Adipose tissue (tissue), 3 donors: ENCODE data around the gene FBXO41. TPM values are rescaled to one million over a fixed set of nuclear protein-coding genes. Genes with fewer than 3 reads are reported as not detected.

Experiments used
- H3K27ac ChIP-seq: one replicate; pipeline ENCODE4 v1.5.1; 2013; ENCODE audit warnings: low read depth, low read length
- WGBS, 3 donors: extraction: QIAGEN DNeasy Blood & Tissue Kit; methylation state at CpG; one replicate each; pipeline ENCODE4 v1.1.7; 2013; 5-methylcytosine and 5-hydroxymethylcytosine counted together
- polyA plus RNA-seq, 3 donors: library from polyadenylated mRNA; stranded (reverse); fragments of 200-250 nt; gene quantifications; one replicate each; pipeline ENCODE4 v1.2.3, GENCODE V29; 2013
- donor health status: healthy with polysubstance abuse.
- donor health status: Bipolar disorder and iron deficiency.
- donor health status: healthy.

FBXO41 gene
- polyA plus RNA-seq, 3 donors: 0.45 to 1.5 (median 0.51) TPM

GRCh38 chr2:73291461-73292315, 7.4 kb upstream of the FBXO41 start:
- no peak overlapping the region for H3K27ac ChIP-seq
- WGBS, 3 donors: 2 to 3% (median 3%) methylated on average over 73 to 82 of the region's 82 CpGs

GRCh38 chr2:73291093-73291460, 6.8 kb upstream of the FBXO41 start:
- WGBS, 3 donors: 3 to 6% (median 4%) methylated on average over 34 of the region's 34 CpGs
- no peak overlapping the region for H3K27ac ChIP-seq

- no peak overlapping the region for H3K27ac ChIP-seq
- 52 to 58% (median 58%) methylated on average over 6 of the region's 6 CpGs for WGBS, 3 donors
Observed at GRCh38 chr2:73290049-73290839, 6.0 kb upstream of the FBXO41 start.

- H3K27ac ChIP-seq: no peak overlapping the region
Observed at GRCh38 chr2:73289304-73289703, 5.0 kb upstream of the FBXO41 start.

GRCh38 chr2:73286134-73286655, 1.9 kb upstream of the FBXO41 start:
- 83 to 95% (median 89%) methylated on average over 3 of the region's 3 CpGs for WGBS, 3 donors
- no peak overlapping the region for H3K27ac ChIP-seq

- 34 to 62% (median 34%) methylated on average over 5 of the region's 5 CpGs for WGBS, 3 donors
- H3K27ac ChIP-seq: no peak overlapping the region
Observed at GRCh38 chr2:73285159-73285739, 971 bp upstream of the FBXO41 start.

GRCh38 chr2:73283545-73284295, 558 bp downstream of the FBXO41 start:
- no peak overlapping the region for H3K27ac ChIP-seq
- WGBS, 3 donors: 3 to 5% (median 5%) methylated on average over 40 to 43 of the region's 43 CpGs

GRCh38 chr2:73282924-73283544, 1.2 kb downstream of the FBXO41 start:
- 45 to 57% (median 56%) methylated on average over 5 of the region's 5 CpGs for WGBS, 3 donors
- no peak overlapping the region for H3K27ac ChIP-seq

- no peak overlapping the region for H3K27ac ChIP-seq
Observed at GRCh38 chr2:73281244-73281643, 3.0 kb downstream of the FBXO41 start.

GRCh38 chr2:73279852-73280251, 4.4 kb downstream of the FBXO41 start:
- no peak overlapping the region for H3K27ac ChIP-seq
- 83% methylated on average over 9 of the region's 9 CpGs for WGBS, 3 donors

- H3K27ac ChIP-seq: no peak overlapping the region
- 76 to 100% (median 82%) methylated on average over 1 of the region's 1 CpG for WGBS, 3 donors
Observed at GRCh38 chr2:73272270-73272669, 12.0 kb downstream of the FBXO41 start.

- 24 to 36% (median 33%) methylated on average over 14 to 22 of the region's 22 CpGs for WGBS, 3 donors
- no peak overlapping the region for H3K27ac ChIP-seq
Observed at GRCh38 chr2:73269686-73270465, 14.4 kb downstream of the FBXO41 start.

GRCh38 chr2:73268830-73269685, 15.2 kb downstream of the FBXO41 start:
- WGBS, 3 donors: 13 to 21% (median 17%) methylated on average over 80 to 113 of the region's 113 CpGs
- no peak overlapping the region for H3K27ac ChIP-seq

- H3K27ac ChIP-seq: no peak overlapping the region
- WGBS, 3 donors: 30 to 58% (median 54%) methylated on average over 14 of the region's 14 CpGs
Observed at GRCh38 chr2:73268366-73268829, 15.9 kb downstream of the FBXO41 start.

- WGBS, 3 donors: 94 to 98% (median 97%) methylated on average over 4 of the region's 4 CpGs
- no peak overlapping the region for H3K27ac ChIP-seq
Observed at GRCh38 chr2:73267008-73267407, 17.3 kb downstream of the FBXO41 start.
